AG10803 (cell line): ENCODE results near the gene CDK5R1.

Experiments used
- DNase-seq: peaks from one replicate; pipeline ENCODE4 v3.0.0; 2010; ENCODE audit warnings: low read depth
- H3K4me3 ChIP-seq: 2 replicates; pipeline ENCODE4 v1.5.1; 2011; ENCODE audit warnings: mild to moderate bottlenecking, low read length, control low read depth
- TF ChIP-seq, protein P1 (sequence below): conservative IDR thresholded peaks from 2 replicates; pipeline ENCODE4 v1.5.1; 2011; ENCODE audit warnings: mild to moderate bottlenecking, low read length, control low read depth, inconsistent platforms

The CDK5R1 gene

DNA sequence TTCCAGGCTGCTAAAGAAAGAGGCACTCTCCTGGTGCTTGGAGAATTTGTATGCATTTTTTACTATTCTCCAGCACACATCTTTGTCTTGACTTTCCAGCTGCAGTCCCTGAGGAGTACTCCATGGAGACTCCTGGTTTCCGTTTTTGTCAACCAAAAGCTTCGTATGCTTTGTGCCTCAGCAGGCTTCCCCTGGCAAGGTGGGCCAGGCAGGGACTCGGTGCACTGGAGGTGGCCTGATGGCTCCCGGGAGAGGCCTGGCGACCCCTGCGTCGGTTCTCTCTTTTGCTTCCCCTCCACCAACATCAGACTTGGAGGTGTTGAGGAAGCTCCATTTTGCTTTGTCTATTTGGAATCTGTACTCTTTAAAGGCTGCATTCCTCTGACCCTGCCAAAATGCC lies 23.7 kb downstream of the CDK5R1 start:
- DNase-seq: no peak
- TF ChIP-seq, protein P1, sequence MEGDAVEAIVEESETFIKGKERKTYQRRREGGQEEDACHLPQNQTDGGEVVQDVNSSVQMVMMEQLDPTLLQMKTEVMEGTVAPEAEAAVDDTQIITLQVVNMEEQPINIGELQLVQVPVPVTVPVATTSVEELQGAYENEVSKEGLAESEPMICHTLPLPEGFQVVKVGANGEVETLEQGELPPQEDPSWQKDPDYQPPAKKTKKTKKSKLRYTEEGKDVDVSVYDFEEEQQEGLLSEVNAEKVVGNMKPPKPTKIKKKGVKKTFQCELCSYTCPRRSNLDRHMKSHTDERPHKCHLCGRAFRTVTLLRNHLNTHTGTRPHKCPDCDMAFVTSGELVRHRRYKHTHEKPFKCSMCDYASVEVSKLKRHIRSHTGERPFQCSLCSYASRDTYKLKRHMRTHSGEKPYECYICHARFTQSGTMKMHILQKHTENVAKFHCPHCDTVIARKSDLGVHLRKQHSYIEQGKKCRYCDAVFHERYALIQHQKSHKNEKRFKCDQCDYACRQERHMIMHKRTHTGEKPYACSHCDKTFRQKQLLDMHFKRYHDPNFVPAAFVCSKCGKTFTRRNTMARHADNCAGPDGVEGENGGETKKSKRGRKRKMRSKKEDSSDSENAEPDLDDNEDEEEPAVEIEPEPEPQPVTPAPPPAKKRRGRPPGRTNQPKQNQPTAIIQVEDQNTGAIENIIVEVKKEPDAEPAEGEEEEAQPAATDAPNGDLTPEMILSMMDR: no peak
- no peak overlapping the region for H3K4me3 ChIP-seq

DNA sequence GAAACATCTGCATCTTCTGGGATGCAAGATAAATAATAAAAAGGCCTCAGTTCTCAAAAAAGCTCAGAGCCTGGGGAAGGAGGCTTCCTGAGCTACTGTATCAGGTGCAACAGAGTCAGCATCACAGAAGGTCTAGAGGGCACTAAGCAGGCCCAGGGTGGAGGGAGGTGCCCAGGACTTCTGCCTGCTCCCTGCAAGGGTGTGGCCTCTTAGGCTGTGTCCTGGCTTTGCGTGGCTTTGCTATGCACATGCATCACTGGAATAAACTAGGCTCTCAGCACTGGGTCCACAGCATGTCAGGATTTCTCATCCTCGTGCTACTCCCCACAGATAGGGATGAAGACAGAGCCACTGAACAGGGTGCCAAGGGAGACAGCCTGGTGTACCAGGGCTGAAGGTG lies 25.5 kb downstream of the CDK5R1 start:
- TF ChIP-seq, protein P1: no peak
- DNase-seq: no peak
- H3K4me3 ChIP-seq: no peak overlapping the region

DNA sequence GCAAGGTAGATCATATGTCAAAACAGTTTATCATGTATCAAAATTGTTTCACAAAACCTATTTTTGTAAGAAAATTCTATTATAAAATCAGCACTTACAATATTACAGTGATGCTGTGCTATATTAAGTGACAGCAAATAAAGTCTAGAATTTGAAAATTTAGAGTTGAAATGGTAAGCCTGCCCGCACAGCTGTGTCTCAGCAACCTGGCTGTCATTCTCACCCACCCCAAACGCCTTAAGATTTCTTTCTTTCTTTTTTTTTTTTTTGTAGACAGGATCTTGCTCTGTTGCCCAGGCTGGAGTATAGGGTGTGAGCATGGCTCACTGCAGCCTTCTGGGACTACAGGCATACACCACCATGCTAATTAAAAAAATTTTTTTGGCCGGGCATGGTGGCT lies 26.8 kb downstream of the CDK5R1 start:
- no peak for DNase-seq
- TF ChIP-seq, protein P1: no peak
- H3K4me3 ChIP-seq: no peak overlapping the region

DNA sequence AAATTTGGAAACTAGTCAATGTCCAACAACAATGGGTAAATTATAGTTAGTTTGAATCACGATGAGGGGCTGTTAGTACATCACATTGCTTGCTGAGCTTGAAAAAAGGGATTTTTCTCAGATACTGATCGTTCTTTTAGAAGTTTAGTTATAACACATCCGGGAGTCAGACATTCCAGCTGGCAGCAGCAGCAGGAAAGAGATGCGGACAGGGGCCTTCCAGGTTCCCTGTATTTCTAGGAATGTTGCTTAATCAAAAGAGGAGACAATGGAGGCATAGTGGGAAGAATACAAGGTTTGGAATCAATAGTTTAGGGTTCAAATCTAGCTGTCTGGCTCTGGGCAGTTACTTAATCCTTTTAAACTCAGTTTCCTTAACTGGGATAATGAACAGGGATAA lies 27.8 kb downstream of the CDK5R1 start:
- no peak for DNase-seq
- TF ChIP-seq, protein P1: no peak
- H3K4me3 ChIP-seq: no peak overlapping the region

DNA sequence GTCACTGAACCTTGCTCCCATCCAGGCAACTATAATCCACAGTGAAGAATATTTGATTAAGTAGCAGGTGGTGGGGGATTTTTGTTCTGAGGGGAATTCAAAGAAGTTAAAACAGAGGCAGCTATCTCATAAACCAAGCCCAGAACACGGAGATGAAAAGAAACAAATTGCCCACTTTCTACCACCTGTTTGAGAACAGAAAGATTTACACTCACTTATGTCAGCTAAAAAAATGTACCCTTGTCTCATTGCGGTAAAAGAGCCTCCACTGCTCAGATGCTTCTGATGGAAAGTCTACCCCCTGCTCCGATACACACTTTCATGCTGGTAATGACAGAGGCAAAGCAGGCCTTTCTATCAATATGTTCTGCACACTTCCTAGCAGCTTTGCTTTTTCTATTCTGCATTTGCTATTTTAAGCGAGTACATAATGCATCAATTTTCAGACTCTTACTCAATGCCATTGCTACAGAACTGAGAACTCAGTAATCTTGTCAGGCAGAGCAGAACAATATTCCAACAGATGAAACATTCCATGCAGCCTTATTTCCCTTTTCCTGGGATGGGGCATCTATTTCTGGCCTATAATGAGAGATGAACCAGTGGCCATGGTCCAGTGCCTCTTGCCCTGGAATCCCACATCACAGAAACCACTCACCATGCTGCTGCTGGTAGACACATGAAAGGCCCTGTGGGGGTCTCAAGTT lies 29.0 kb downstream of the CDK5R1 start:
- TF ChIP-seq, protein P1: no peak
- H3K4me3 ChIP-seq: no peak overlapping the region
- no peak for DNase-seq

DNA sequence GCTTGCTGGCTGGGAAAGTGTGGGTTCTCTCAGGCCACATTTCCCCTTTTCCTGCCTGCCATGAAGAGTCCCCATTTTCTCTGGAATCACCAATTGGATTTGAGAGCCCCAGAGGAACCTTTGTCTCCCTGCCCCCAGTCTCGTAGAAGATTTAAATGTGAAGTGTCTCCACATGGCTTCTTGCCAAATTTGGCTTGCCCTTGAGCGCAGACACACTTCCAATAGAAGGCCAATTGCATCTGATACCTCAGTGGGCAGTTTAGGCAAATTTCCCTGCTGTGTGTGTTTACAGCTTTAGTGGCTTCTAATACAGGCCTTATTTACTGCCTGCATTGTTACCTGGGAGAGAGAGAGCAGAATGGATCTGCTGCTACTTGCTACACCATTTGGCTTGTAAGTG lies 29.7 kb downstream of the CDK5R1 start:
- TF ChIP-seq, protein P1: no peak
- DNase-seq: no peak
- H3K4me3 ChIP-seq: no peak overlapping the region

DNA sequence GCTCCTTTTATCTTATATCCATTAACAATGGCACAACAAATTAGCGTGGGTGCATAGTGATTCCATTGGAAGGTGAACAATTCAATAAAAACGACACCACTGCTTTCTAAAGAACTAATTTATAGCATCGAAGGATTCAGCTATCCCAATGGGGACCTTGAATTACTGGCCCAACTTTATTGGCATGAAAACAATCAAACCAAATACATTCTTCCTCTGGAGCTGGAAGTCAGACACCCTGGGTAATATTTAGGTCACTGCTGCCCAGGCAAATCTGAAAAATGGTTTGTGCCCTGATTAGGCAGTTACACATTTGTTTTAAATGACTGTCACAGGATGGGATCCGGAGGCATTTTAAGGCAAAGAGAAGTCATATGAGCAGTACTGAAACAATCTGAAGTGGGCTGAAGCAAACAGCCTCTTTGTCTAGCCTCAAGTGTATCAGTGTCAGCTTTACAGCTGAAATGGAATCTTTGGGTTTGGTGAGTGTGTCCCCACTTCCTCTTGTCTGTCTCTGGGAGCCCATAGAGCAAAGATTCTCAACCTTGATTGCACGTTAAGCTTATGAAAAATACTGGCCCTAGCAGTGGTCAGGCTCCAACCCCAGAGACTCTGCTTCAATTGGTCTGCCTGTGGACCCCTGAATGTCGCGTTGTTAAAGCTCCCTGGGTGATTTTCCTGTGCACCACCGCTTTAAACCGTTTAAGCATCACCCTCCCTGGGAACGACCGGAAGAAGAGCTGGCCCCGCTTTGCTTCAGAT lies 30.3 kb downstream of the CDK5R1 start:
- no peak overlapping the region for H3K4me3 ChIP-seq
- TF ChIP-seq, protein P1: no peak

More for the DNA sequence above, 30.3 kb downstream of the CDK5R1 start:
- DNase-seq: no peak
